Measurements from ENCODE around the gene ZDHHC22.

ZDHHC22 gene

DNA sequence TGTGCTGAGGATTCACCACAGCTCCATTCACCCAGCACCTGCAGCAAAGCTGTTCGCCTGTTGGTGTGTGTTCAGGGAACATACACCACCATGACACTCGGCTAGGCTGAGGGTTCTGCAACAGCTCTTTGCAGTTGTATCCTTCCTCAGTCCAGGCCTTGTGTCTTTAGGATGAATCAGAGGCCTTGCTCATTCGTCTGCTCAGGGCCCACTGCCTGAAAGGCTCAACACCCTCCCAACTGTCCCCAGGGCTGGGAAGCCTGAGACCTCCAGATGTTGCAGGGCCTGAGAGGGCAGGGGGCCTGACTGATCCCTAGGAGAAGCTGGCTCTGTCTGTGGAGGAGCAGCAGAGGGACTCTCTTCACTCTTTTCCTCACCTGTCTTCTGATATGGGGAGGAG lies 11.2 kb downstream of the ZDHHC22 start:
- TF ChIP-seq, protein P1, sequence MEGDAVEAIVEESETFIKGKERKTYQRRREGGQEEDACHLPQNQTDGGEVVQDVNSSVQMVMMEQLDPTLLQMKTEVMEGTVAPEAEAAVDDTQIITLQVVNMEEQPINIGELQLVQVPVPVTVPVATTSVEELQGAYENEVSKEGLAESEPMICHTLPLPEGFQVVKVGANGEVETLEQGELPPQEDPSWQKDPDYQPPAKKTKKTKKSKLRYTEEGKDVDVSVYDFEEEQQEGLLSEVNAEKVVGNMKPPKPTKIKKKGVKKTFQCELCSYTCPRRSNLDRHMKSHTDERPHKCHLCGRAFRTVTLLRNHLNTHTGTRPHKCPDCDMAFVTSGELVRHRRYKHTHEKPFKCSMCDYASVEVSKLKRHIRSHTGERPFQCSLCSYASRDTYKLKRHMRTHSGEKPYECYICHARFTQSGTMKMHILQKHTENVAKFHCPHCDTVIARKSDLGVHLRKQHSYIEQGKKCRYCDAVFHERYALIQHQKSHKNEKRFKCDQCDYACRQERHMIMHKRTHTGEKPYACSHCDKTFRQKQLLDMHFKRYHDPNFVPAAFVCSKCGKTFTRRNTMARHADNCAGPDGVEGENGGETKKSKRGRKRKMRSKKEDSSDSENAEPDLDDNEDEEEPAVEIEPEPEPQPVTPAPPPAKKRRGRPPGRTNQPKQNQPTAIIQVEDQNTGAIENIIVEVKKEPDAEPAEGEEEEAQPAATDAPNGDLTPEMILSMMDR (IDR thresholded peaks at IDR 0.05; ENCODE audit: low read depth, low read length, missing control alignments) = no peak
- no peak overlapping the region for H3K4me3 ChIP-seq (ENCODE audit: low read depth, low read length)
- in situ Hi-C loops (cut with HindIII; ENCODE audit: low sequenced_read_pairs) = no loop called here
- DNase-seq (ENCODE audit: low read depth) = no peak

- TF ChIP-seq, protein P1 (IDR thresholded peaks at IDR 0.05; ENCODE audit: low read depth, low read length, missing control alignments) = no peak
- in situ Hi-C loops (cut with HindIII; ENCODE audit: low sequenced_read_pairs) = no loop called here
- no peak overlapping the region for H3K4me3 ChIP-seq (ENCODE audit: low read depth, low read length)
- peak; percentile 22 for DNase-seq (ENCODE audit: low read depth)
These were observed 13.1 kb downstream of the ZDHHC22 start for GRCh38 chr14:77128414-77128891.

DNA sequence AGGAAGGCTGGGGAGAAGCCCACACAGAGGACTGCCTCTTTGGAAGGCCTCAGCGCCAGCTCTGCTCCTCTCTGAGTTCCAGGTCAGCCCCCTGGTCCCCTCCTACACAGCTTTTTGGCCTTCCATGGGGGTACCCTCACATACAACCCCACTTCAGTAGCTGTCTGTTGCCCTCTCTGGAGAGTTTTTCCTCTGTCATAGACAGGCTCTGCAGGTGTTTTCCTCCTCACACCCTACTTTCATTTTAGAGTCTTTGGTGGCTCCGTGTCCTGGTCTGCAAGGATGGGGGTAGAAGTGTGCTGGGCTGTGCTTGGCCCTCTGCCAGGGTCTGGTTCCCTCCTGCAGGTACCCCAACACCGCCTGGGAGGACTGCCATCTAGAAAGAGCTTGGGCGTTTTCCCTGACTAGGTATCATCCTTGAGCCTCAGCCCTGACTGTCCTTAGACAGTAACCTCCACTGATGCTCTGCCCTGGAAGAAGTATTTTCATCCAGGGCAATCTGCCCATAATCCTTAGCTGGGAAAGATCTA lies 15.1 kb downstream of the ZDHHC22 start:
- H3K4me3 ChIP-seq (ENCODE audit: low read depth, low read length) = no peak overlapping the region
- TF ChIP-seq, protein P1 (IDR thresholded peaks at IDR 0.05; ENCODE audit: low read depth, low read length, missing control alignments) = no peak
- in situ Hi-C loops (cut with HindIII; ENCODE audit: low sequenced_read_pairs) = no loop called here
- DNase-seq (ENCODE audit: low read depth) = no peak

DNA sequence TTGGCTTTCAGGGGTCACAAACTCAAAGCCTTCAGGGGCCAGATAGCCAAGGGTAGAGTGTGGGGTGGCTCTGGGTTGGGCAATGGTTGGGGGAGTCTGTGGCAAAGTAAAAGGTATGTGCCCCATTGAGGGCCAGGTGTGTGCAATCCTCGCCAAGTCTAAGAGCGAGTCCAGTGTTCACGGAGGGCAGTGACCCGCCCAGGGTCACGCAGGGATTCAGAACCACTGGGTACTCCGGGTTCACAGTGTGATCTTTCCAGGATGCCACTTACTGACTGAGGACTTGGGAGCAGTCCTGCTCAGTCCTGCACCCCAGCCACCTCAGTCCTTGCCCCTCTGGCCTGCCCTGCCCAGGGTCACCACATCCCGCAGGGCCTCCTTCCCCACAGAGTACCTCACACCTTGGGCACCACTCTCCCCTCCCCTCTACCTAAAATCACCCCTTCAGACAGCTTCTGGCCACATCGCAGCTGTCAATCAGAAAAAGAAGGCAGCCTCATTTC lies 15.7 kb downstream of the ZDHHC22 start:
- DNase-seq (ENCODE audit: low read depth) = no peak
- TF ChIP-seq, protein P1 (IDR thresholded peaks at IDR 0.05; ENCODE audit: low read depth, low read length, missing control alignments) = no peak
- in situ Hi-C loops (cut with HindIII; ENCODE audit: low sequenced_read_pairs) = no loop called here
- no peak overlapping the region for H3K4me3 ChIP-seq (ENCODE audit: low read depth, low read length)

- no peak for DNase-seq (ENCODE audit: low read depth)
- TF ChIP-seq, protein P1 (IDR thresholded peaks at IDR 0.05; ENCODE audit: low read depth, low read length, missing control alignments) = no peak
- H3K4me3 ChIP-seq (ENCODE audit: low read depth, low read length) = no peak overlapping the region
- in situ Hi-C loops (cut with HindIII; ENCODE audit: low sequenced_read_pairs) = no loop called here
These were observed 16.2 kb downstream of the ZDHHC22 start for GRCh38 chr14:77125281-77125801.

DNA sequence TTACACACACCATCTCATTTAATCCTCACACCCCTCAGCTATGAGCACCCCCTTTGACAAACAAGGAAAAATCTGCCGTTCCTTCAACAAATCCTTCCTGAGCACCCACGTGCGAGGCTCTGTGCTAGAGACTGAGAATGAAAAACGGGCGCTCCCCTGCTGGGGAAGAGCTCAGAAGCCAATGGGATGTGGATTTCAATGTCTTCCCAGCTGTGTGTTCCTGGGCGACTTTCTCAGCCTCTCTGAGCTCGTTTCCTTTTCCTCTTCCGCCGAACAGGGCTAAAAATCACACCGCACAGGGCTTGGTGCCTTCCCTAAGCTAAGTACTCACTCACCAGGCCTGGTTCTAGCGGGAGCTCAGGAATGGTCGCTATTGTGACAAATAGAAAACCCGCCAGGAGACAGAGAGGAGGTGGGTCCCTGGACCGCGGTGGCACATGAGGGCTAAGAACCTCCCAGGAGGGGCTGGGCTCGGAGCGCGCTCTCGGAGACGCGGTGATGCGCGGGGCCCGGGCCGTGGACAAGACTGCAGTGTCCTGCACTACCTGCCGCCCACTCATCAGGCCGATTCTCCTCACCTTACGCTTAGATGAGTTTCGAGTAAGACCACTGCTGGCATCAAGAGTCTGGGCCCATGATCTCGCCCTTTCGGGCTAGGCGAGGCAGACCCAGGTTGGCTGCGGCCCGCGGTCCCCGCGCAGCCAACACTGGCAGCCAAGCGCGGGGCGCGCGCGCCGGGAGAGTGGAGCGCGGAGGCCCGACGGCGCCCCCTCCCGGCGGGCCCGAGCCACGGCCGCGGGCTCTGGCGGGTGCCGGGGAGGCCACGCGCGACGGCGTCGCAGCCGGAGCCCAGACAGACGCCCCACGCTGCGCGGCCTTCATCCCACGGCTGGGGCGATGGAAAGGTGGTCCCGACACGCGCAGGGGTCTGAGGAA lies 17.0 kb downstream of the ZDHHC22 start:
- in situ Hi-C loops (cut with HindIII; ENCODE audit: low sequenced_read_pairs) = no loop called here
- TF ChIP-seq, protein P1 (IDR thresholded peaks at IDR 0.05; ENCODE audit: low read depth, low read length, missing control alignments) = peak; percentile 29
- DNase-seq (ENCODE audit: low read depth) = no peak
- peak overlapping the region; percentile 36 for H3K4me3 ChIP-seq (ENCODE audit: low read depth, low read length)
